Peyer's patch (tissue), 4 donors: ENCODE measurements around the gene OGN.

Experiments
- POLR2A ChIP-seq, 2 donors: fragments of 450-650 bp; IDR thresholded peaks; one replicate each; pipeline ENCODE4 v1.5.1; 2017; ENCODE audit warnings: antibody characterized with exemption in 2 of 2, mild to moderate bottlenecking in 2 of 2, moderate library complexity in 2 of 2
- TF ChIP-seq, protein P1 (sequence below), 6 experiments: fragments of 450-650 bp in 4 of 6; fragments of 200-600 bp in 2 of 6; sonication (generic) in 1 of 6; IDR thresholded peaks; one replicate each; pipeline ENCODE4 v1.5.1; 2017 to 2019; ENCODE audit warnings: antibody characterized with exemption in 6 of 6, mild to moderate bottlenecking in 3 of 6, moderate library complexity in 1 of 6

DNA sequence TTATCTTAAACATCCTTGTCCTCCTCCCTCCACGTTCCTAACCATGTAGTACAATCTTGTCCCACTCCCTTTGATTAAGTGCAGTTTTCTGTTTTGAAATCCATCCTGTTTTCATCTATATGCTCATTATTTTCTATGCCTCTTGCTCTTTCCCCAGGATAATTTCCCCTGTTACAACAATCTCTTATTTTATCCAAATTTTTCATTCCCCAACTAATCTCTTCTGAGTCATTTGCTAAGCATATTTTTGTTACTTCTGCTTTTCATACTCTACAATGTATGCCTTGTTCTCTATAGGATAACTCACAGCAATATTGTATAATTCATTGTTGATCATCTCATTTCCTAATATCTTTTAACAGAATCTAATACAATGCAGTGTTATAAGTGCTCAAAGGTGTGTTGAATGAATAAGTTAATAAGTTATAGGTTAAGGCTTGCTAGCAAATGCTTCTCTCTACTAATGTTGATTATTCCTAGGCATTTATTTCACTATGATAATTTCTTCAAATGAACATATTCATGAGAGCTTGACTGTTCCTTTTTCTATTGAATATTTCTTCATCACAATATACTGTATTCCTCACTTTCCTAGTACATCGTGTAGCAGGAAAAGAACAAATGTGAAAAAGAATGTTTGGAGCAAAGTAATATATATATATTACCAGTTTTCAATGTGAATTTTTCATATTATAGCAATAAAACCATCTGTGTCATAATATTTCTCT is 18.4 kb upstream of the OGN start:
- TF ChIP-seq, protein P1, sequence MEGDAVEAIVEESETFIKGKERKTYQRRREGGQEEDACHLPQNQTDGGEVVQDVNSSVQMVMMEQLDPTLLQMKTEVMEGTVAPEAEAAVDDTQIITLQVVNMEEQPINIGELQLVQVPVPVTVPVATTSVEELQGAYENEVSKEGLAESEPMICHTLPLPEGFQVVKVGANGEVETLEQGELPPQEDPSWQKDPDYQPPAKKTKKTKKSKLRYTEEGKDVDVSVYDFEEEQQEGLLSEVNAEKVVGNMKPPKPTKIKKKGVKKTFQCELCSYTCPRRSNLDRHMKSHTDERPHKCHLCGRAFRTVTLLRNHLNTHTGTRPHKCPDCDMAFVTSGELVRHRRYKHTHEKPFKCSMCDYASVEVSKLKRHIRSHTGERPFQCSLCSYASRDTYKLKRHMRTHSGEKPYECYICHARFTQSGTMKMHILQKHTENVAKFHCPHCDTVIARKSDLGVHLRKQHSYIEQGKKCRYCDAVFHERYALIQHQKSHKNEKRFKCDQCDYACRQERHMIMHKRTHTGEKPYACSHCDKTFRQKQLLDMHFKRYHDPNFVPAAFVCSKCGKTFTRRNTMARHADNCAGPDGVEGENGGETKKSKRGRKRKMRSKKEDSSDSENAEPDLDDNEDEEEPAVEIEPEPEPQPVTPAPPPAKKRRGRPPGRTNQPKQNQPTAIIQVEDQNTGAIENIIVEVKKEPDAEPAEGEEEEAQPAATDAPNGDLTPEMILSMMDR (IDR thresholded peaks at IDR 0.05), result no peak
- no peak for TF ChIP-seq POLR2A (IDR thresholded peaks at IDR 0.05)
